Stimulated activated CD4-positive, alpha-beta T cell treated with anti-CD3 and anti-CD28 coated beads, Interleukin-15, amount 100 ng/mL, for 1 hour (primary cell): ENCODE measurements around the gene ASTE1.
"Not testable (repeated sequence)": the region's sequence is repeated elsewhere in the genome, so short reads cannot be mapped to it uniquely, and the experiment has no call there.

Experiments
- DNase-seq, 2 donors: peaks; one replicate each; pipeline ENCODE4 v3.0.0-alpha.2; 2020; ENCODE audit warnings: low read depth in 1 of 2, low spot score in 1 of 2

Gene ASTE1

GRCh38 chr3:131018970-131019369, 7.7 kb downstream of the ASTE1 start:
- no peak for DNase-seq

GRCh38 chr3:131009698-131010097, 16.9 kb downstream of the ASTE1 start:
- no peak for DNase-seq

GRCh38 chr3:131008326-131008725, 18.3 kb downstream of the ASTE1 start:
- no peak for DNase-seq

- DNase-seq: no peak
These were observed 18.8 kb downstream of the ASTE1 start for GRCh38 chr3:131007782-131008181.

GRCh38 chr3:131007256-131007655, 19.4 kb downstream of the ASTE1 start:
- DNase-seq: no peak

- DNase-seq: no peak
These were observed 22.0 kb downstream of the ASTE1 start for GRCh38 chr3:131004603-131005002.

GRCh38 chr3:131001071-131001470, 25.6 kb downstream of the ASTE1 start:
- no peak for DNase-seq

GRCh38 chr3:130997289-130997688, 29.3 kb downstream of the ASTE1 start:
- no peak for DNase-seq

GRCh38 chr3:130992344-130992743, 34.3 kb downstream of the ASTE1 start:
- DNase-seq: no peak

GRCh38 chr3:130991126-130991525, 35.5 kb downstream of the ASTE1 start:
- DNase-seq: no peak

- DNase-seq: no peak
These were observed 36.3 kb downstream of the ASTE1 start for GRCh38 chr3:130990282-130990681.

GRCh38 chr3:130981469-130981868, 45.2 kb downstream of the ASTE1 start:
- DNase-seq: no peak

GRCh38 chr3:130979117-130979516, 47.5 kb downstream of the ASTE1 start:
- no peak for DNase-seq

- DNase-seq: no peak
These were observed 49.9 kb downstream of the ASTE1 start for GRCh38 chr3:130976706-130977105.

- no peak for DNase-seq
These were observed 51.4 kb downstream of the ASTE1 start for GRCh38 chr3:130975251-130975650.

GRCh38 chr3:130974201-130974600, 52.4 kb downstream of the ASTE1 start:
- no peak for DNase-seq

GRCh38 chr3:130973406-130973805, 53.2 kb downstream of the ASTE1 start:
- no peak for DNase-seq

- not testable (repeated sequence) for DNase-seq
These were observed 54.0 kb downstream of the ASTE1 start for GRCh38 chr3:130972592-130972991.

- DNase-seq: no peak
These were observed 55.4 kb downstream of the ASTE1 start for GRCh38 chr3:130971208-130971607.

GRCh38 chr3:130969621-130970020, 57.0 kb downstream of the ASTE1 start:
- DNase-seq: no peak

GRCh38 chr3:130968221-130968620, 58.4 kb downstream of the ASTE1 start:
- DNase-seq: no peak

GRCh38 chr3:130967281-130967680, 59.3 kb downstream of the ASTE1 start:
- DNase-seq: no peak

- no peak for DNase-seq
These were observed 62.7 kb downstream of the ASTE1 start for GRCh38 chr3:130963878-130964277.
